Naive thymus-derived CD4-positive, alpha-beta T cell (primary cell): ENCODE results near the gene CYP4A11. TPM values are rescaled to one million over a fixed set of nuclear protein-coding genes. Genes with fewer than 3 reads are reported as not detected.
"Not testable (repeated sequence)": the region's sequence is repeated elsewhere in the genome, so short reads cannot be mapped to it uniquely, and the experiment has no call there.

Source experiments
- ATAC-seq: fragments of 150-1000 bp; cut with Tn5 transposase; 2 replicates; pipeline ENCODE4 v1.10.0; 2021; ENCODE audit warnings: mild to moderate bottlenecking, moderate library complexity
- CTCF ChIA-PET: fragments of 350-600 bp; sonication (Branson Sonifier 250); formaldehyde crosslinking; loops from one replicate; lab custom pipeline; 2021; ENCODE audit warnings: antibody characterized with exemption; lab: Charles Lee
- POLR2A ChIA-PET: fragments of 350-600 bp; sonication (Branson Sonifier 250); formaldehyde crosslinking; loops from one replicate; lab custom pipeline; 2021; ENCODE audit warnings: antibody characterized with exemption, inconsistent platforms; lab: Charles Lee
- DNase-seq, 9 donors: peaks; one replicate each; pipeline versions ENCODE4 v3.0.0 to v3.0.0-alpha.2; 2020 to 2022; ENCODE audit warnings: mixed read lengths in 1 of 9
- H3K27ac ChIP-seq: one replicate; pipeline ENCODE4 v1.7.0; 2013; ENCODE audit warnings: mild to moderate bottlenecking, low read depth, low read length, moderate library complexity
- H3K27me3 ChIP-seq, 2 donors: one replicate each; pipeline ENCODE4 v1.7.0; 2013; ENCODE audit warnings: low read length in 2 of 2, mild to moderate bottlenecking in 2 of 2, moderate library complexity in 2 of 2; ENCODE audit not compliant: control insufficient read depth in 2 of 2, insufficient read depth in 2 of 2
- H3K36me3 ChIP-seq, 3 experiments: 1 replicate in 2 of 3; 2 replicates in 1 of 3; pipeline ENCODE4 v1.7.0; 2013; ENCODE audit warnings: low read length in 3 of 3, mild to moderate bottlenecking in 3 of 3, moderate library complexity in 1 of 3; ENCODE audit not compliant: insufficient read depth in 3 of 3, control insufficient read depth in 2 of 3
- H3K4me1 ChIP-seq, 2 donors: one replicate each; pipeline ENCODE4 v1.7.0; 2013; ENCODE audit warnings: low read length in 2 of 2, mild to moderate bottlenecking in 2 of 2, moderate library complexity in 1 of 2; ENCODE audit not compliant: control insufficient read depth in 2 of 2, insufficient read depth in 2 of 2
- H3K4me3 ChIP-seq: 2 replicates; pipeline ENCODE4 v1.7.0; 2013; ENCODE audit warnings: mild to moderate bottlenecking, low read length
- H3K9me3 ChIP-seq, 3 experiments: 1 replicate in 2 of 3; 2 replicates in 1 of 3; pipeline ENCODE4 v1.7.0; 2013; ENCODE audit warnings: low read length in 3 of 3; ENCODE audit not compliant: control insufficient read depth in 2 of 3
- H3K27ac Mint-ChIP-seq, 9 donors: one replicate each; pipeline ENCODE4 v1.8.0; 2020 to 2022; ENCODE audit warnings: mixed read lengths in 9 of 9, mild to moderate bottlenecking in 8 of 9, moderate library complexity in 5 of 9, inconsistent platforms in 2 of 9
- H3K27me3 Mint-ChIP-seq, 5 donors: one replicate each; pipeline ENCODE4 v1.8.0; 2021 to 2022; ENCODE audit warnings: mixed read lengths in 5 of 5, mild to moderate bottlenecking in 1 of 5
- H3K36me3 Mint-ChIP-seq, 5 donors: one replicate each; pipeline ENCODE4 v1.8.0; 2020 to 2022; ENCODE audit warnings: mixed read lengths in 5 of 5, mild to moderate bottlenecking in 3 of 5, inconsistent platforms in 1 of 5
- H3K4me1 Mint-ChIP-seq, 7 donors: one replicate each; pipeline ENCODE4 v1.8.0; 2020 to 2022; ENCODE audit warnings: mixed read lengths in 7 of 7, mild to moderate bottlenecking in 3 of 7, inconsistent platforms in 1 of 7
- H3K4me3 Mint-ChIP-seq, 10 donors: one replicate each; pipeline ENCODE4 v1.8.0; 2020 to 2022; ENCODE audit warnings: mild to moderate bottlenecking in 10 of 10, mixed read lengths in 10 of 10, moderate library complexity in 6 of 10, inconsistent platforms in 2 of 10
- H3K9me3 Mint-ChIP-seq, 11 donors: one replicate each; pipeline ENCODE4 v1.8.0; 2020 to 2022; ENCODE audit warnings: mixed read lengths in 11 of 11, mild to moderate bottlenecking in 4 of 11, inconsistent platforms in 1 of 11, moderate library complexity in 1 of 11
- intact Hi-C, 2 donors: fragments of 100-400 bp; cut with micrococcal nuclease; formaldehyde crosslinking; loops; one replicate each; pipeline ENCODE4 v1.15.1; 2023
- polyA plus RNA-seq, 2 donors: library from polyadenylated mRNA; unstranded; fragments of 300-500 nt; fragmentation: Illumina TruSeq; gene quantifications; one replicate each; pipeline ENCODE4 v1.2.3, GENCODE V29; 2021
- total RNA-seq, 6 experiments: library from RNA in 5 of 6; stranded (reverse) in 5 of 6; gene quantifications; 1 replicate in 5 of 6; 2 replicates in 1 of 6; pipeline ENCODE4 v1.2.3 and lab custom pipeline; 2021 to 2026

CYP4A11 gene
- total and polyA plus RNA-seq, 7 experiments from 2014 or later: not detected

DNA sequence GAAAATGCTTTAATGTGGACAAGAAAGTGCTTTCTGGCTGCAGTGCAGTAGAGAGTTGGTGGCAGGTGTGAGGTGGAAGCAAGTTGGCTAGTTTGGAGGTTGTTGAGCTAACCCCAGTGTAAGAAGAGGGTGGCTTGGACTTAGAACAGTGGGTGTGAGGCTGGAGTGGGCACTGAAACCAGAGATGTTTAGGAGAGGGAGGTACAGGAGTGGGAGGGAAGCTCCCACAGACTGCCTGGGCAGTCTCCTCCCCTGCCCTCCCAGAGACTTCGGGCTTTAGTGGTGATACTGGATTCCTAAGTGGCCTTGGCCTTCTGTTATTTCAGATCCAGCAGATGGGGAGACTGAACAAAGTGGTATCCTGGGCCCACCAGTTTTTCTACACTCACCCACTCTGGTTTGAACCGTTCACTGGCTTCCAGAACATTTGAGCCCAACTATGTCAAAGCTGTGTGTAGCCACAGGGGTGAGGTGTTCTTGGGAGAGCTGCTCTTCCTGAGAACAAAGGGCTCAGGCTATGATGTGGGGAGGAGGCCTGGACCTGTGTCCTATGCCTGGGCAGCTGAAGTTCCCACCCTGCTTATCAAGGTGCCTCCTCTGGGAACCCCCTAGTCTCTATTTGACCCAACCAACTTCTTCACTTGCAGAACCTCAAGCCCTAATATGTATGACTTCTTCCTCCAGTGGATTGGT lies 19.9 kb upstream of the CYP4A11 start:
- no peaks in the 10 kb centered on the region for H3K4me1 Mint-ChIP-seq
- POLR2A ChIA-PET: no interaction called here
- DNase-seq: no peak
- no peaks in the 10 kb centered on the region for H3K9me3 ChIP-seq
- H3K4me3 ChIP-seq: no peak overlapping the region
- CTCF ChIA-PET: no interaction called here
- no peaks in the 10 kb centered on the region for H3K4me1 ChIP-seq
- intact Hi-C loops: no loop called here
- H3K36me3 ChIP-seq: no peaks in the 10 kb centered on the region
- H3K9me3 Mint-ChIP-seq: peaks cover 0 to 12% (median 3%) of the 10 kb centered on the region in 11 donors
- H3K4me3 Mint-ChIP-seq: no peak overlapping the region
- H3K27me3 Mint-ChIP-seq: peaks cover 13 to 28% (median 21%) of the 10 kb centered on the region in 5 donors
- peaks cover 0 to 3% (median 0%) of the 10 kb centered on the region in 5 donors for H3K36me3 Mint-ChIP-seq
- H3K27ac Mint-ChIP-seq: no peak overlapping the region
- no peak for ATAC-seq
- no peaks in the 10 kb centered on the region for H3K27me3 ChIP-seq
- no peak overlapping the region for H3K27ac ChIP-seq

GRCh38 chr1:46960250-46960649 lies 19.0 kb upstream of the CYP4A11 start:
- no peak overlapping the region for H3K27ac Mint-ChIP-seq
- POLR2A ChIA-PET: no interaction called here
- CTCF ChIA-PET: no interaction called here
- Histone ChIP-seq H3K4me1 (no peaks in the 10 kb centered on the region), H3K4me3 (no peak overlapping the region), H3K27me3 (no peaks in the 10 kb centered on the region), H3K36me3 (no peaks in the 10 kb centered on the region), H3K27ac (no peak overlapping the region), H3K9me3 (no peaks in the 10 kb centered on the region)
- peaks cover 0 to 12% (median 3%) of the 10 kb centered on the region in 11 donors for H3K9me3 Mint-ChIP-seq
- H3K36me3 Mint-ChIP-seq: peaks cover 0 to 3% (median 0%) of the 10 kb centered on the region in 5 donors
- intact Hi-C loops: no loop called here
- H3K27me3 Mint-ChIP-seq: peaks cover 11 to 25% (median 19%) of the 10 kb centered on the region in 5 donors
- H3K4me3 Mint-ChIP-seq: no peak overlapping the region
- DNase-seq (no peak), ATAC-seq (no peak)
- no peaks in the 10 kb centered on the region for H3K4me1 Mint-ChIP-seq

DNA sequence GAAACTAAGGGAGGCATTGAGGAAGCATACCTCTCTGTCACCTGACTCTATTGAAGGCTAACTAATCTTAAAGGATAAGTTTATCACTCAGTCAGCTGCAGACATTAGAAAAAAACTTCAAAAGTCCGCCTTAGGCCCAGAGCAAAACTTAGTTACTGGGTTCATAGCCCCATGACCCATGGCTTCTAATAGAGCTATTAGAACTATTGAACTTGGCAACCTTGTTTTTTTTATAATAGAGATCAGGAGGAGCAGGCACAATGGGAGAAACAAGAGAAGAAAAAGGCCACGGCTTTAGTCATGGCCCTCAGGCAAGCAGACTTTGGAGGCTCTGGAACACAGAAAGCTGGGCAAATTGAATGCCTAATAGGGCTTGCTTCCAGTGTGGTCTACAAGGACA lies 13.8 kb upstream of the CYP4A11 start:
- DNase-seq, ATAC-seq, CTCF ChIA-PET, H3K4me3 Mint-ChIP-seq, H3K36me3 ChIP-seq, POLR2A ChIA-PET, H3K27me3 ChIP-seq, H3K4me3 ChIP-seq, H3K36me3 Mint-ChIP-seq, intact Hi-C loops, H3K9me3 ChIP-seq, H3K4me1 ChIP-seq, H3K27ac Mint-ChIP-seq, H3K9me3 Mint-ChIP-seq, H3K27ac ChIP-seq: not testable (repeated sequence)
- Mint-ChIP-seq H3K4me1 (peaks cover 0 to 13% (median 0%) of the 10 kb centered on the region in 7 donors), H3K27me3 (peaks cover 13 to 39% (median 24%) of the 10 kb centered on the region in 5 donors)

- not testable (repeated sequence) for H3K9me3 Mint-ChIP-seq, H3K4me3 Mint-ChIP-seq
These were observed 12.6 kb upstream of the CYP4A11 start for GRCh38 chr1:46953847-46954246.

GRCh38 chr1:46949417-46949666 lies 8.1 kb upstream of the CYP4A11 start:
- H3K27ac Mint-ChIP-seq, intact Hi-C loops, ATAC-seq, POLR2A ChIA-PET, H3K9me3 ChIP-seq, H3K4me3 Mint-ChIP-seq, H3K27me3 ChIP-seq, H3K4me1 ChIP-seq, CTCF ChIA-PET, H3K36me3 Mint-ChIP-seq, H3K9me3 Mint-ChIP-seq, H3K4me3 ChIP-seq, H3K36me3 ChIP-seq, DNase-seq, H3K27ac ChIP-seq: not testable (repeated sequence)
- peaks cover 0 to 18% (median 0%) of the 10 kb centered on the region in 7 donors for H3K4me1 Mint-ChIP-seq
- peaks cover 16 to 35% (median 27%) of the 10 kb centered on the region in 5 donors for H3K27me3 Mint-ChIP-seq

More at GRCh38 chr1:46953847-46954246, 12.6 kb upstream of the CYP4A11 start:
- intact Hi-C loops, H3K27ac ChIP-seq, H3K9me3 ChIP-seq, CTCF ChIA-PET, H3K36me3 ChIP-seq, POLR2A ChIA-PET, H3K27me3 ChIP-seq, H3K4me3 ChIP-seq, H3K4me1 ChIP-seq, H3K36me3 Mint-ChIP-seq, DNase-seq, ATAC-seq, H3K27ac Mint-ChIP-seq: not testable (repeated sequence)
- Mint-ChIP-seq H3K27me3 (peaks cover 5 to 39% (median 24%) of the 10 kb centered on the region in 5 donors), H3K4me1 (peaks cover 0 to 16% (median 0%) of the 10 kb centered on the region in 7 donors)

DNA sequence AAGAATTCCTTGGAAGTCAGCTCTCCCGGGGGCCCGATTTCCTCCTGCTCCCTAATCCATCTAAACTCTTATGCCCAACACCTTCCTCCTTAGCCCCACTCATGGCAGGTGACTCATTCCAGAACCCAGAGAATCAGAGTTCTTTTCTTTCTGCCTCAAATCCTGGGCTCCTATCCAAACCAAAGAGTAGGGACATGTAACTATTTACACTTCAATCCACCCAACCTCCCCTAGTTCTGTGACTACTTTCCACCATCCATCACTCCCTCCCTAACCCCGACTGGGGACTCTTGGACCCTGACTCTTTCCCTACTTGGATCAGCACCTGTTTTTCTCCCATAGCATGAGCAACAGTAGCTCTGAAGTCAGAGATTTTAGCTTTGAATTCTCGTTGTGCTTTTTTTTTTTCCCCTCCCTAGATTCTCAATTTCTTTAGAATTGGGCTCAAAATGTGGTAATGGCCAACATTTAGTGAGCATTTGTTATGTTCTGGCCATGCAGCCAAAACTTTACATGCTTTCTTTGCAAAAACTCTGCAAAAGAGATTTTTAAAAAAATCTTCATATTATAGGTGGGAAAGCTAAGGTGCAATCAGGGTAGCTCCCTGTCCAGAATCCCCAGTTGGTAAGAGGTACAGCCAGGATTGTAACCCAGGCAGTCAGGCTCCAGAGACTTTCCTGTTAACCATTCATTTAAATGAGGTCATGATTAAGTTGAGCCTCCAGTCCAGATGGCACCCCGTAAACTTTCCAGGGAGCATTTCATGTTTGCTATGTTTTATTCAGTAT lies 7.5 kb upstream of the CYP4A11 start:
- Mint-ChIP-seq H3K27me3 (peaks cover 18 to 35% (median 30%) of the 10 kb centered on the region in 5 donors), H3K27ac (no peak overlapping the region), H3K9me3 (peaks cover 0 to 5% (median 0%) of the 10 kb centered on the region in 11 donors), H3K4me3 (no peak overlapping the region), H3K36me3 (no peaks in the 10 kb centered on the region), H3K4me1 (peaks cover 0 to 18% (median 0%) of the 10 kb centered on the region in 7 donors)
- H3K4me1 ChIP-seq: no peaks in the 10 kb centered on the region
- H3K36me3 ChIP-seq: no peaks in the 10 kb centered on the region
- H3K9me3 ChIP-seq: no peaks in the 10 kb centered on the region
- intact Hi-C loops: no loop called here
- no peak for ATAC-seq
- ChIA-PET CTCF (no interaction called here), POLR2A (no interaction called here)
- no peaks in the 10 kb centered on the region for H3K27me3 ChIP-seq
- H3K27ac ChIP-seq: no peak overlapping the region
- no peak overlapping the region for H3K4me3 ChIP-seq
- DNase-seq: no peak
